Muscle layer of duodenum (tissue), 2 donors: ENCODE data around the gene RNF113B.

Experiments
- H3K27ac ChIP-seq: one replicate; pipeline ENCODE4 v1.7.0; 2013; ENCODE audit warnings: mild to moderate bottlenecking, low read length
- H3K27me3 ChIP-seq: one replicate; pipeline ENCODE4 v1.7.0; 2013; ENCODE audit warnings: low read depth, mild to moderate bottlenecking, control low read depth, low read length
- H3K36me3 ChIP-seq, 2 donors: one replicate each; pipeline ENCODE4 v1.7.0; 2013; ENCODE audit warnings: low read length in 2 of 2, control low read depth in 1 of 2, mild to moderate bottlenecking in 1 of 2; ENCODE audit not compliant: insufficient read depth in 2 of 2, control insufficient read depth in 1 of 2
- H3K4me1 ChIP-seq, 2 donors: one replicate each; pipeline ENCODE4 v1.7.0; 2013; ENCODE audit warnings: low read length in 2 of 2, mild to moderate bottlenecking in 2 of 2, control low read depth in 1 of 2, moderate library complexity in 1 of 2; ENCODE audit not compliant: insufficient read depth in 2 of 2, control insufficient read depth in 1 of 2
- H3K4me3 ChIP-seq, 2 donors: one replicate each; pipeline ENCODE4 v1.7.0; 2013; ENCODE audit warnings: low read length in 2 of 2, low read depth in 1 of 2, mild to moderate bottlenecking in 1 of 2
- H3K9me3 ChIP-seq, 2 donors: one replicate each; pipeline ENCODE4 v1.7.0; 2013; ENCODE audit warnings: low read length in 2 of 2, control low read depth in 1 of 2, mild to moderate bottlenecking in 1 of 2; ENCODE audit not compliant: control insufficient read depth in 1 of 2
- donor health status: healthy.

Gene RNF113B

GRCh38 chr13:98176777-98177608 is at the start of gene RNF113B:
RNF113B (minus strand) TSS chr13:98177269; CDS start chr13:98177236, 33 bp downstream.
- no peaks in the 10 kb centered on the region for H3K27me3 ChIP-seq
- no peak within 1 kb of the TSS for H3K27ac ChIP-seq
- no peaks in the 10 kb centered on the region for H3K36me3 ChIP-seq
- no peaks in the 10 kb centered on the region for H3K9me3 ChIP-seq
- no peak within 1 kb of the TSS for H3K4me3 ChIP-seq
- peaks cover 8 to 25% of the 10 kb centered on the region in 2 donors for H3K4me1 ChIP-seq

- no peaks in the 10 kb centered on the region for H3K27me3 ChIP-seq
- no peaks in the 10 kb centered on the region for H3K36me3 ChIP-seq
- H3K4me1 ChIP-seq = no peaks in the 10 kb centered on the region
- no peak overlapping the region for H3K27ac ChIP-seq
- no peak overlapping the region for H3K4me3 ChIP-seq
- H3K9me3 ChIP-seq = no peaks in the 10 kb centered on the region
These were observed 49.4 kb upstream of the RNF113B start for GRCh38 chr13:98226496-98226895.

DNA sequence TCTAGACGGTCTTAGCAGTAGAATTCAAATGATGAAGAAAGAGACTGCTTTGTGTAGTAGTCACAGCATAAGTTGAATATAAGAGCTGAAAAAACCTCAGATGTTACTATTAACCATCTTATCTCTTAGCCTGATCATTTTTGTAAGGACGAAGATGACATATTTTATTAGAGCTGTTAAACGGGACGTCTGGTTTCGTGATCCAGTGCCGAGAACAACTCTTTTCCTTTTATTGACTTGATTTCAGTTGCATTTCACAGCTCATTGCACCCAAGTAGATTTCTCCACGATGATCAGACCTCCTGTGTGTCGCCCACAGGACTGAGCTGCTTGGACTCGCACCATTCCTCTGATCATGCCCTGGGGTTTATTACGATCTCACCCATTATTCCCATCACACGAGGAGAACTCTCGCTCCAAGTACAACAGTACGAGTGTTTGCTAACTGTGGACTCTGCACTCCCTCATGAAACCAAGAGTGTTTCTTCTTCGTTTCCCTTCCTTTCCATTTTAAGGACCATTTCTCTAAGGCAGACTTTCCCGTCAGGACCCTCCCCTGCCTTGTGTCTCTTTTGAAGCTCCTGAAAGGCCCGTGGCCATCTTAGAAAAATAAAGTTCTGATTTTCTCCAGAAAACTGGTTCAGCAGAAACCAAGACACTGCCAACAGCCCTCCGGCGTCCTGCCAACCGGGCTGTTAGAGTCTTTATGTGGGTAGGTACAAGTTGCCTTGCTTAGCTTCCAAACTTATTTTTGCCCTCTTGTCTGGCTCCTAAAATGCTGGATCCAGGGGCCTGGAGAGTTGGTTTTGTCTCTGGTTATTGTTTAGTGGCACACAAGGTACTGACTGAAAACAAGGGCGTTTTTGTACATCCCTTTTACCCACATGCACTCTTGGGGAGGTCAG is 48.2 kb upstream of the RNF113B start:
- no peak overlapping the region for H3K27ac ChIP-seq
- no peaks in the 10 kb centered on the region for H3K4me1 ChIP-seq
- no peaks in the 10 kb centered on the region for H3K27me3 ChIP-seq
- H3K4me3 ChIP-seq = no peak overlapping the region
- no peaks in the 10 kb centered on the region for H3K9me3 ChIP-seq
- no peaks in the 10 kb centered on the region for H3K36me3 ChIP-seq

GRCh38 chr13:98224557-98224956 is 47.5 kb upstream of the RNF113B start:
- Histone ChIP-seq H3K27ac (no peak overlapping the region), H3K4me1 (no peaks in the 10 kb centered on the region), H3K4me3 (no peak overlapping the region)

GRCh38 chr13:98223741-98224140 is 46.7 kb upstream of the RNF113B start:
- H3K4me3 ChIP-seq = no peak overlapping the region
- H3K27ac ChIP-seq = no peak overlapping the region
- H3K4me1 ChIP-seq = no peaks in the 10 kb centered on the region
- no peaks in the 10 kb centered on the region for H3K36me3 ChIP-seq
- H3K9me3 ChIP-seq = no peaks in the 10 kb centered on the region
- no peaks in the 10 kb centered on the region for H3K27me3 ChIP-seq

More at GRCh38 chr13:98224557-98224956, 47.5 kb upstream of the RNF113B start:
- no peaks in the 10 kb centered on the region for H3K36me3 ChIP-seq
- H3K9me3 ChIP-seq = no peaks in the 10 kb centered on the region
- H3K27me3 ChIP-seq = no peaks in the 10 kb centered on the region

DNA sequence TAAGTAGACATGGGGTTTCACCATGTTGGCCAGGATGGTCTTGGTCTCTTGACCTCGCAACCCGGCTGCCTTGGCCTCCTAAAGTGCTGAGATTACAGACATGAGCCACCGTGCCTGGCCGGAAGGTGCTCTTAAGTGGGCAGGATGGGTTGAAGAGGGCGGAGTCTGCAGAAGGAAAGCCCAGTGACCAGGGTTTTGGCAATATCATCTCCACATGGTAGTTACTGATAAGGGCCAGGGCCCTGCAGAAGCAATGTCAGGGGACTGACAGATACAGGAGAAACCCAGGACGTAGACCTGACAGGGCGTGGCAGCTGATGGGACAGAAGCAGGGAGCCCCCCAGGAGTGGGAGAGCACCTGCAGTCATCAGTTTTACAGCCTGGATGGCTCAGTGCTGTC is 45.7 kb upstream of the RNF113B start:
- Histone ChIP-seq H3K4me3 (no peak overlapping the region), H3K9me3 (no peaks in the 10 kb centered on the region), H3K4me1 (no peaks in the 10 kb centered on the region), H3K27ac (no peak overlapping the region), H3K27me3 (no peaks in the 10 kb centered on the region), H3K36me3 (no peaks in the 10 kb centered on the region)

DNA sequence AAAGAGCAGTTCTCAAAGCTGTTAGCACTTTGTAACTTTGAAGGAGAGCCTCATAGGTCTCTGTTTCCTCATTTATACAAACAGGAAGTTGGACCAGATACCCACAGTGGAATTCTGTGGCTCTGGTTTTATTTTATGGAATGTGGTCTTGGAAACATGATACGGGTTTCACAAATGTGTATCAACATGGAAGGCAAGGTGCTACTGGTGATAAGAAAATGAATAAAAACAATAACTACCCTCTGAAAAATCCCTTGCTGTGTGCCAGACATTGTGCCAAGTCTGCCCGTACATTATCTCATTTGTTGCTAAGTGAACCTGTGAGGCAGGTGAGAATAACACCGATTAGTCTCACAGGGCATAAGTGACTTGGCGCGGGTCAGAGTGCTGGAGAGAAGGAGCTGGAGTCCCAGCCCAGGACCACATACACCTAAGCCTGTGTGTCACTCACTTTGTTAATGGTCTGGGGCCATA is 45.0 kb upstream of the RNF113B start:
- H3K4me1 ChIP-seq = no peaks in the 10 kb centered on the region

DNA sequence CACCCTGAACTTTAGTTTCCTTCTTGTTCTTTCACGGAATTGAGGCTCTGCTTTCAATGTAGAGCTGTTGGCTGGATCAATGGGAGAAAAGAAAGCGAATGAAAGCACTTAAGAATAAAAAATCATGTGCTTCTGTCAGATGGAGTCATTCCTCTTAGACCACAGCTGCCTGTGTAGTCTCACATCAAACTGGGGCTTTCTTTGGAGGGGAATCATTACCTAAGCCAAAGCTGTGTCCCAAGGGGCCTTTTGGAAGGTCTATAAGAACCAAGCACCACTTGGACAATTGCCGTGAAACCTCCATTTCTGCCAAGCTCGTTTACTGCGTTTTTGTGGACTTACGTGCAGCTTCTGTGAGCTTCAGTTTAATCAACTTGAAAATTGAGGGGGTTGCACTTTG is 44.2 kb upstream of the RNF113B start:
- no peaks in the 10 kb centered on the region for H3K4me1 ChIP-seq
- H3K27ac ChIP-seq = no peak overlapping the region
- no peaks in the 10 kb centered on the region for H3K9me3 ChIP-seq
- H3K27me3 ChIP-seq = no peaks in the 10 kb centered on the region
- H3K4me3 ChIP-seq = no peak overlapping the region
- H3K36me3 ChIP-seq = peaks cover 0 to 4% of the 10 kb centered on the region in 2 donors

More for the DNA sequence above, 45.0 kb upstream of the RNF113B start:
- Histone ChIP-seq H3K27ac (no peak overlapping the region), H3K27me3 (no peaks in the 10 kb centered on the region), H3K4me3 (no peak overlapping the region), H3K36me3 (peaks cover 0 to 4% of the 10 kb centered on the region in 2 donors), H3K9me3 (no peaks in the 10 kb centered on the region)

- no peak overlapping the region for H3K27ac ChIP-seq
These were observed 43.3 kb upstream of the RNF113B start for GRCh38 chr13:98220271-98220791.

GRCh38 chr13:98219685-98220084 is 42.6 kb upstream of the RNF113B start:
- no peak overlapping the region for H3K4me3 ChIP-seq
- H3K27me3 ChIP-seq = no peaks in the 10 kb centered on the region
- H3K36me3 ChIP-seq = peaks cover 0 to 4% of the 10 kb centered on the region in 2 donors
- peaks cover 0 to 2% of the 10 kb centered on the region in 2 donors for H3K4me1 ChIP-seq
- H3K27ac ChIP-seq = no peak overlapping the region
- no peaks in the 10 kb centered on the region for H3K9me3 ChIP-seq

More at GRCh38 chr13:98220271-98220791, 43.3 kb upstream of the RNF113B start:
- Histone ChIP-seq H3K4me1 (no peaks in the 10 kb centered on the region), H3K9me3 (no peaks in the 10 kb centered on the region), H3K27me3 (no peaks in the 10 kb centered on the region), H3K36me3 (peaks cover 0 to 4% of the 10 kb centered on the region in 2 donors), H3K4me3 (no peak overlapping the region)

DNA sequence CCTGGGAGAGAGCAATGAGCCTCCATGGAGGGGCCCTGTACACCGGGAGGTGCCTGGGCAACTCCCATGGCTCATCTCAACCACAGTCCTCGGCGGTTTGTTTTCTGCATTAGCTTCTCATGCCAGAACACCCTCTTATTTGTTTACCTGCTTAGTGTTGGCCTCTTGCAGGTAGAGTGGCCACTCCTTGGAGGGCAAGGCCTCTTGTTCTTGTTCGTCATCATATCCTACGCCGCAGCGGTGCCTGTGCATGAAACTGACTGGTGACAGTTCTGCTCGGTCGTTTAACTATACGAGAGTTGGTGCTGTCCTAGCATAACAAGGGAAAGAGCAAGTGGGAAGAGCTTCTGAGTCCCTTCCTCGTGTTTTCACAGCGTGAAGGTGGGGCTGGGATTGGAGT is 40.5 kb upstream of the RNF113B start:
- Histone ChIP-seq H3K27me3 (no peaks in the 10 kb centered on the region), H3K36me3 (peaks cover 0 to 4% of the 10 kb centered on the region in 2 donors), H3K4me3 (no peak overlapping the region), H3K4me1 (peaks cover 0 to 9% of the 10 kb centered on the region in 2 donors), H3K9me3 (no peaks in the 10 kb centered on the region), H3K27ac (no peak overlapping the region)
